ENCODE results near the gene GABRD. TPM values are rescaled to one million over a fixed set of nuclear protein-coding genes. Genes with fewer than 3 reads are reported as not detected.

Gene GABRD
- total and polyA plus RNA-seq, 2 donors: 0.14 to 1.4 TPM

DNA sequence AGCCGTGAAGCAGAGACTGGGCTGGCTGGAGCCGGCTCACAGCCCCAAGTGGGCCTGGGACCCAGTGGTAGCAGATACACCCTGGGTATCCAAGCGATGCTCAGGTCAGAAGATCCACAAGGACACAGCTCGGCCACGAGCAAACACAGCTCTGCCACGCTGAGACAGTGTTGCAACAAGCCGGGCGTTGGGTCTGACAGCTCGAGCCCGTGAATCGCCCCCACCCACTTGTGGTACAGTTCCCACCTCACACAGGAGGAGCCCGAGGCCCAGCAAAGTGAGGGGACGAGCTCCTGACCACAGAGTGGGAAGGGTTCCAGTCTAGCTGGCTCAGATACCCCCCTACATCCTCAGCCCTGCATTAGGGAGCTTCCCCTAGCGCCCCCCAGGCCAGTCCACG is 22.2 kb downstream of the GABRD start:
- DNase-seq (ENCODE audit: low read depth in 6 of 9, low spot score in 9 of 9): no peak
- no peaks in the 10 kb centered on the region for H3K36me3 ChIP-seq (ENCODE audit: control insufficient read depth in 2 of 2, insufficient read depth in 2 of 2, low read length in 1 of 2)
- H3K27ac ChIP-seq (ENCODE audit: low read depth in 1 of 2, low read length in 1 of 2): no peak overlapping the region
- H3K4me1 ChIP-seq (ENCODE audit: control insufficient read depth in 2 of 2, insufficient read depth in 2 of 2, low read length in 2 of 2): peaks cover 0 to 3% of the 10 kb centered on the region in 2 donors
- no peaks in the 10 kb centered on the region for H3K9me3 ChIP-seq (ENCODE audit: control insufficient read depth in 2 of 2, insufficient read depth in 1 of 2, low read length in 1 of 2)
- no peak overlapping the region for H3K4me3 ChIP-seq (ENCODE audit: low read length in 2 of 2)
- peaks cover 17 to 48% of the 10 kb centered on the region in 2 donors for H3K27me3 ChIP-seq (ENCODE audit: control insufficient read depth in 2 of 2, insufficient read depth in 1 of 2, low read length in 1 of 2)
- 86% methylated on average over 15 of the region's 15 CpGs for WGBS

- H3K9me3 ChIP-seq (ENCODE audit: control insufficient read depth in 2 of 2, insufficient read depth in 1 of 2, low read length in 1 of 2): no peaks in the 10 kb centered on the region
- H3K4me3 ChIP-seq (ENCODE audit: low read length in 2 of 2): no peak overlapping the region
- peaks cover 0 to 3% of the 10 kb centered on the region in 2 donors for H3K4me1 ChIP-seq (ENCODE audit: control insufficient read depth in 2 of 2, insufficient read depth in 2 of 2, low read length in 2 of 2)
- H3K36me3 ChIP-seq (ENCODE audit: control insufficient read depth in 2 of 2, insufficient read depth in 2 of 2, low read length in 1 of 2): no peaks in the 10 kb centered on the region
- no peak for DNase-seq (ENCODE audit: low read depth in 6 of 9, low spot score in 9 of 9)
- peaks cover 22 to 54% of the 10 kb centered on the region in 2 donors for H3K27me3 ChIP-seq (ENCODE audit: control insufficient read depth in 2 of 2, insufficient read depth in 1 of 2, low read length in 1 of 2)
- H3K27ac ChIP-seq (ENCODE audit: low read depth in 1 of 2, low read length in 1 of 2): no peak overlapping the region
- 96% methylated on average over 4 of the region's 4 CpGs for WGBS
Measured at GRCh38 chr1:2041887-2042286, 22.7 kb downstream of the GABRD start.

- Histone ChIP-seq H3K4me1 (ENCODE audit: control insufficient read depth in 2 of 2, insufficient read depth in 2 of 2, low read length in 2 of 2) (peaks cover 0 to 3% of the 10 kb centered on the region in 2 donors), H3K9me3 (ENCODE audit: control insufficient read depth in 2 of 2, insufficient read depth in 1 of 2, low read length in 1 of 2) (no peaks in the 10 kb centered on the region), H3K27me3 (ENCODE audit: control insufficient read depth in 2 of 2, insufficient read depth in 1 of 2, low read length in 1 of 2) (peaks cover 32 to 66% of the 10 kb centered on the region in 2 donors), H3K4me3 (ENCODE audit: low read length in 2 of 2) (no peak overlapping the region), H3K36me3 (ENCODE audit: control insufficient read depth in 2 of 2, insufficient read depth in 2 of 2, low read length in 1 of 2) (no peaks in the 10 kb centered on the region), H3K27ac (ENCODE audit: low read depth in 1 of 2, low read length in 1 of 2) (no peak overlapping the region)
- no peak for DNase-seq (ENCODE audit: low read depth in 6 of 9, low spot score in 9 of 9)
- 84% methylated on average over 41 of the region's 41 CpGs for WGBS
Measured at GRCh38 chr1:2042830-2043773, 24.0 kb downstream of the GABRD start.

DNA sequence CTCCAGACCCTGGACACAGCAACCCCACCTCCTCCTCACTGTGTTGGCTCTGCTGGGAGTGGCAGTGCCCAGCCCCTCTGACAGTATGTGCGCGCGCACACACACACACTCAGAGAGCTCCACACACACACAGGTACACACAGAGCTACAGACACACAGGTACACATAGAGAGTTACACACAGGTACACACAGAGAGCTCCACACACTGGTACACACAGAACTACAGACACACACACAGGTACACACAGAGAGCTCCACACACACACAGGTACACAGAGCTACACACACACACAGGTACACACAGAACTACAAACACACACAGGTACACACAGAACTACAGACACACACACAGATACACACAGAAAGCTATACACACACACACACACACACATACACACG is 24.7 kb downstream of the GABRD start:
- DNase-seq (ENCODE audit: low read depth in 6 of 9, low spot score in 9 of 9): no peak
- Histone ChIP-seq H3K9me3 (ENCODE audit: control insufficient read depth in 2 of 2, insufficient read depth in 1 of 2, low read length in 1 of 2) (no peaks in the 10 kb centered on the region), H3K4me3 (ENCODE audit: low read length in 2 of 2) (no peak overlapping the region), H3K27ac (ENCODE audit: low read depth in 1 of 2, low read length in 1 of 2) (no peak overlapping the region), H3K36me3 (ENCODE audit: control insufficient read depth in 2 of 2, insufficient read depth in 2 of 2, low read length in 1 of 2) (no peaks in the 10 kb centered on the region), H3K4me1 (ENCODE audit: control insufficient read depth in 2 of 2, insufficient read depth in 2 of 2, low read length in 2 of 2) (peaks cover 0 to 3% of the 10 kb centered on the region in 2 donors), H3K27me3 (ENCODE audit: control insufficient read depth in 2 of 2, insufficient read depth in 1 of 2, low read length in 1 of 2) (peaks cover 39 to 70% of the 10 kb centered on the region in 2 donors)
- 98% methylated on average over 4 of the region's 4 CpGs for WGBS

GRCh38 chr1:2044510-2045319 is 25.6 kb downstream of the GABRD start:
- Histone ChIP-seq H3K9me3 (ENCODE audit: control insufficient read depth in 2 of 2, insufficient read depth in 1 of 2, low read length in 1 of 2) (no peaks in the 10 kb centered on the region), H3K27me3 (ENCODE audit: control insufficient read depth in 2 of 2, insufficient read depth in 1 of 2, low read length in 1 of 2) (peaks cover 47 to 76% of the 10 kb centered on the region in 2 donors), H3K36me3 (ENCODE audit: control insufficient read depth in 2 of 2, insufficient read depth in 2 of 2, low read length in 1 of 2) (no peaks in the 10 kb centered on the region), H3K27ac (ENCODE audit: low read depth in 1 of 2, low read length in 1 of 2) (no peak overlapping the region), H3K4me3 (ENCODE audit: low read length in 2 of 2) (no peak overlapping the region), H3K4me1 (ENCODE audit: control insufficient read depth in 2 of 2, insufficient read depth in 2 of 2, low read length in 2 of 2) (peaks cover 2 to 7% of the 10 kb centered on the region in 2 donors)
- DNase-seq (ENCODE audit: low read depth in 6 of 9, low spot score in 9 of 9): peak in 5 of 9 donors; percentile 39 to 63 (median 44)
- WGBS: 14% methylated on average over 75 of the region's 75 CpGs

DNA sequence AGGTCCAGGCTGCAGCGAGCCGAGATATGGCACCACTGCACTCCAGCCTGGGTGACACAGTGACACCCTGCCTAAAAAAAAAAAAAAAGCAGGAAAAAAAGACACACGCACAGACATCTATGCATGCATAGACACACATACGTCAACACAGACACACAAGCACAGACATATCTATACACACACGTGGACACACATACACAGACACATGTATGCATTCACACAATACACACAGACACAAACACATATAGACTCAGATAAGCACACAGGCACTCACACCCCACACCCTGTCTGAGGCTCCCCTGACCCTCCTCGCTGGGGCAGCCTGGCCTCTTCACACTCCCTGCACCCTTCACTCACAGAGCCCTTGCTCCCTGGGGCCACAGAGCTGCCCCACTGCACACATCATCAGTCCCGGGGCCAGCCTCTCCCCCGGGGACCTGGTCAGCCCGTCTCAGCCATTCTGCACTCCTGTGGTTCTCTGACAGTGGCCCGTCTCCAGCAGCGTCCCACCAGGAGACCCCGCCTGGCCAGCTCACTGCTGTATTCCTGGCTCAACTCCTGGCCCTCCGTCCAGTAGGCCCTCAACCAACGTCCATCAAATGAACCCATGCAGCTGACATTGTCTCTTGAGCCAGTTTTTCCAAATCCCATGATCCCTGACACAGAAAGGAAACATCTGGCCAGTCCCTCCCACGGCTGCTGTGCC is 26.5 kb downstream of the GABRD start:
- DNase-seq (ENCODE audit: low read depth in 6 of 9, low spot score in 9 of 9): no peak
- Histone ChIP-seq H3K9me3 (ENCODE audit: control insufficient read depth in 2 of 2, insufficient read depth in 1 of 2, low read length in 1 of 2) (no peaks in the 10 kb centered on the region), H3K4me3 (ENCODE audit: low read length in 2 of 2) (no peak overlapping the region), H3K27ac (ENCODE audit: low read depth in 1 of 2, low read length in 1 of 2) (no peak overlapping the region), H3K4me1 (ENCODE audit: control insufficient read depth in 2 of 2, insufficient read depth in 2 of 2, low read length in 2 of 2) (peaks cover 2 to 9% of the 10 kb centered on the region in 2 donors), H3K36me3 (ENCODE audit: control insufficient read depth in 2 of 2, insufficient read depth in 2 of 2, low read length in 1 of 2) (no peaks in the 10 kb centered on the region), H3K27me3 (ENCODE audit: control insufficient read depth in 2 of 2, insufficient read depth in 1 of 2, low read length in 1 of 2) (peaks cover 54 to 80% of the 10 kb centered on the region in 2 donors)
- WGBS: 81% methylated on average over 15 of the region's 15 CpGs

DNA sequence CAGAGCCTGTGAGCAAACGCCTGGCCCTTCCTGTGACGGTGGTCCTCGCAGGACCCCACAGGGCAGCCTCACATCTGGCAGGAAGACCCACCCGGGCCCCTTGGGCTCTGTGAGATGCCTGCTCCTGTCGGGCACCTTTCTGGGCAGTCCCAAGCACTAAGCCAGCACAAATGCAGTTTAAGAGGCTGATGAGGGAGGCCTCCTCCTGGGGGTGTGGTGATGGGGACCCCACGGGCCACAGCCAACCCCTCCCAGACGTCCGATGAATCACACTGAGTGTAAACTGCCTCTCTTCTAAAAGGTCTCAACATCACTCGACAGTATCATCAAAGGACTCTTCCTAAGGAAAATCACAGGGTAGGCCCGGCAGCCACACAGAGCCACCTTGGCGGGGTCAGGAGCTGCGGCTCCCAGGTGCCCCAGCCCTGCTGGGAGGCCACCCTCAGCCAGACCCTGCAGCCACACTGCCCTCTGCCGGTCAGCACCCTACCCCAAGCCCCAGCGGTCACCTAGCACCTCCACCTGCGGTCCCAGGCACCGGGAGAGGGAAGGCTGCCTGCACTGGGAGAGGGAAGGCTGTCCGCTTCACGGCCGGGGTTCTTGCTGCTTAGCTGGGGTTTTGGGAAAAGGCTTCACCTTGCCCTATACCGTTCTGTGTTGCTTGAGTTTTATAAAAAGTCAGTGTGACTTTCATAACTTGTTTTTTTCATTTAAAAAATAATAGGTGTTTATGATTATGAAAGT is 27.2 kb downstream of the GABRD start:
- Histone ChIP-seq H3K27me3 (ENCODE audit: control insufficient read depth in 2 of 2, insufficient read depth in 1 of 2, low read length in 1 of 2) (peaks cover 60 to 84% of the 10 kb centered on the region in 2 donors), H3K27ac (ENCODE audit: low read depth in 1 of 2, low read length in 1 of 2) (no peak overlapping the region), H3K4me1 (ENCODE audit: control insufficient read depth in 2 of 2, insufficient read depth in 2 of 2, low read length in 2 of 2) (peaks cover 2 to 9% of the 10 kb centered on the region in 2 donors), H3K36me3 (ENCODE audit: control insufficient read depth in 2 of 2, insufficient read depth in 2 of 2, low read length in 1 of 2) (no peaks in the 10 kb centered on the region), H3K4me3 (ENCODE audit: low read length in 2 of 2) (no peak overlapping the region), H3K9me3 (ENCODE audit: control insufficient read depth in 2 of 2, insufficient read depth in 1 of 2, low read length in 1 of 2) (no peaks in the 10 kb centered on the region)
- 31% methylated on average over 20 of the region's 20 CpGs for WGBS
- peak in 2 of 9 donors; percentile 16 to 24 for DNase-seq (ENCODE audit: low read depth in 6 of 9, low spot score in 9 of 9)

GRCh38 chr1:2046953-2047748 is 28.0 kb downstream of the GABRD start:
- 46% methylated on average over 25 of the region's 25 CpGs for WGBS
- Histone ChIP-seq H3K4me1 (ENCODE audit: control insufficient read depth in 2 of 2, insufficient read depth in 2 of 2, low read length in 2 of 2) (peaks cover 2 to 9% of the 10 kb centered on the region in 2 donors), H3K27ac (ENCODE audit: low read depth in 1 of 2, low read length in 1 of 2) (no peak overlapping the region), H3K36me3 (ENCODE audit: control insufficient read depth in 2 of 2, insufficient read depth in 2 of 2, low read length in 1 of 2) (no peaks in the 10 kb centered on the region), H3K27me3 (ENCODE audit: control insufficient read depth in 2 of 2, insufficient read depth in 1 of 2, low read length in 1 of 2) (peaks cover 67 to 89% of the 10 kb centered on the region in 2 donors), H3K9me3 (ENCODE audit: control insufficient read depth in 2 of 2, insufficient read depth in 1 of 2, low read length in 1 of 2) (no peaks in the 10 kb centered on the region), H3K4me3 (ENCODE audit: low read length in 2 of 2) (no peak overlapping the region)
- no peak for DNase-seq (ENCODE audit: low read depth in 6 of 9, low spot score in 9 of 9)

All from thymus (tissue), 11 donors.